Heart left ventricle (tissue), 16 donors: ENCODE measurements around the gene SLN. TPM values are rescaled to one million over a fixed set of nuclear protein-coding genes. Genes with fewer than 3 reads are reported as not detected.

Experiments used
- ATAC-seq, 4 donors: fragments of 200-7000 bp; cut with Tn5 transposase; one replicate each; pipeline ENCODE4 v1.9.1; 2020 to 2022; ENCODE audit warnings: moderate library complexity in 4 of 4, mild to moderate bottlenecking in 3 of 4, moderate number of reproducible peaks in 1 of 4
- DNase-seq, 5 donors: peaks; one replicate each; pipeline ENCODE4 v3.0.0-alpha.2; 2020
- H3K27ac ChIP-seq, 12 donors: fragments of 200-600 bp; sonication (generic) in 4 of 12; one replicate each; pipeline versions ENCODE4 v1.5.0 to v1.8.0; 2016 to 2022; ENCODE audit warnings: mild to moderate bottlenecking in 2 of 12
- H3K27me3 ChIP-seq, 9 donors: fragments of 200-600 bp; sonication (generic) in 2 of 9; one replicate each; pipeline versions ENCODE4 v1.5.1 to v1.8.0; 2016 to 2022; ENCODE audit warnings: mild to moderate bottlenecking in 3 of 9
- H3K36me3 ChIP-seq, 9 donors: fragments of 200-600 bp; sonication (generic) in 2 of 9; one replicate each; pipeline versions ENCODE4 v1.5.0 to v1.8.0; 2018 to 2022; ENCODE audit warnings: mild to moderate bottlenecking in 2 of 9
- H3K4me1 ChIP-seq, 12 donors: fragments of 200-600 bp; sonication (generic) in 4 of 12; one replicate each; pipeline versions ENCODE4 v1.5.0 to v1.8.0; 2016 to 2022; ENCODE audit warnings: mild to moderate bottlenecking in 3 of 12
- H3K4me3 ChIP-seq, 12 donors: fragments of 200-600 bp; sonication (generic) in 4 of 12; one replicate each; pipeline versions ENCODE4 v1.5.0 to v1.8.0; 2017 to 2022; ENCODE audit warnings: mild to moderate bottlenecking in 9 of 12, moderate library complexity in 4 of 12
- H3K9me3 ChIP-seq, 12 donors: fragments of 200-600 bp; sonication (generic) in 4 of 12; one replicate each; pipeline versions ENCODE4 v1.5.0 to v1.8.0; 2016 to 2022; ENCODE audit warnings: mild to moderate bottlenecking in 1 of 12
- CTCF ChIP-seq, 12 donors: fragments of 200-600 bp; sonication (generic) in 4 of 12; IDR thresholded peaks; one replicate each; pipeline versions ENCODE4 v1.5.0 to v1.8.0; 2018 to 2022; ENCODE audit warnings: antibody characterized with exemption in 12 of 12, mild to moderate bottlenecking in 5 of 12
- POLR2A ChIP-seq, 2 donors: fragments of 450-650 bp; IDR thresholded peaks; one replicate each; pipeline ENCODE4 v1.6.1; 2017; ENCODE audit warnings: antibody characterized with exemption in 2 of 2, mild to moderate bottlenecking in 2 of 2, moderate library complexity in 2 of 2
- WGBS, 4 donors: extraction: QIAGEN DNeasy Blood & Tissue Kit in 2 of 4; methylation state at CpG; one replicate each; pipeline versions ENCODE4 v1.1.5 to v1.1.7; 2013 to 2018; 5-methylcytosine and 5-hydroxymethylcytosine counted together
- intact Hi-C, 10 donors: fragments of 100-400 bp; cut with DNase I; formaldehyde crosslinking; loops; one replicate each; pipeline versions ENCODE4 v1.11.1 to v1.14.2; 2022
- polyA plus RNA-seq, 2 donors: library from polyadenylated mRNA; stranded (reverse); fragments of 200-250 nt; gene quantifications; one replicate each; pipeline ENCODE4 v1.2.3, GENCODE V29; 2013
- total RNA-seq, 9 donors: library from RNA; depleted of rRNA in 2 of 9; stranded (reverse); fragments of >200 nt in 2 of 9; fragmentation: NEBNext Ultra II Directional in 3 of 9; extraction: Animal tissue kit (Norgen Biotek cat#: 25700) in 3 of 9; gene quantifications; one replicate each; pipeline versions ENCODE4 v1.1.0 to v1.2.4, GENCODE V29; 2016 to 2023
- donor health status: ischemic (EF 13 %, LVEDD 7.1; RV severe dilation, severe dysfunction).
- donor health status: healthy with polysubstance abuse.
- donor health status: DM: no; HTN: yes; CAD: no.
- donor health status: DM: no; HTN: no; CAD: no.
- donor health status: ischemic (EF 25% LVEDD 6.9; RV normal size, moderate dysfunction).
- donor health status: ischemic (EF 25% LVEDD 5.7; RV mildly dilated, moderate dysfunction).
- donor health status: healthy.
- donor health status: DM: yes; HTN: yes; CAD: no.
- donor health status: ischemic (EF 35%, LVEDD 5.7; RV mildly dilated, moderate dysfunction).
- donor health status: nonischemic (EF 11% LVEDD 7.7; RV severe dilation, severe dysfunction).
- donor health status: DM: yes; HTN: yes; CAD: no.
- donor health status: PGD.
- donor health status: ischemic (EF 29% LVEDD 5.4; RV normal size, mild dysfunction).
- donor health status: nonischemic (EF 23%, LVEDD 6.1; RV moderate dilation, normal function).

The SLN gene
- total and polyA plus RNA-seq, 11 donors = 1.1 to 64.8 (median 2.6) TPM

DNA sequence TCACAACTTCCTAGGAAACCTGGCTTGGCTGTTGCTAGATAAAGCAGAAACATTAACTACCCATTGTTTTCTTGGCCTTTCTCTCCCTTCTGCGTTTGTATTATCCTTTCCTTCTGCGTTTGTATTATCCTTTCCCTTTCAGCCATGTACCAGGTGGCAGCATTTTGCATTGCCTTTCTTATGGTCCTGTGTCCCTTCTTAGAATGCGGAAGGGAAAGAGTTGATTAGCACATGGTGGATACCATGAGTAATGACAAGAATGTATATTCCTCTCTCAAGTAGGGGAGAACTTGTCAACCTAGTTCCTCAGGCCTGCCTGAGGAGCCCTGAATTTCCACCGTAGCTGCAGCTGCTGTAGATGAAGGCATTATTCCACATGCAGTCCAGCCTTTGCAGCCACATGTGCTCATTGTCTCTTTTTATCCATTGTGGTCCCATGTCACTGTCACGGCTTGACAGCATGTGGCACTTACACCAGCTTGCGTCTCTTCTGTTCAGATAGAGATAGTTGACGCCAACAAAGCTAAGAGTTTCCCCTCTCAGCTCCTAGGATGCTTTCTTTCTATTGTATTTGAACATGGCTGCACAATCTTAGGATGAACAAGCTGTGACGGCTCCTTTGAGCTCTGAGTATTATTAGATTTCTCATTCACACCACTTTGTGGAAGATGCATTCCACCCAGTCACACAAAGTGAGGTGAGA, 44.8 kb downstream of the SLN start:
- Histone ChIP-seq H3K27me3 (no peaks in the 10 kb centered on the region), H3K4me3 (no peak overlapping the region), H3K36me3 (no peaks in the 10 kb centered on the region), H3K4me1 (no peaks in the 10 kb centered on the region), H3K27ac (no peak overlapping the region), H3K9me3 (no peaks in the 10 kb centered on the region)
- intact Hi-C loops = no loop called here
- TF ChIP-seq CTCF (IDR thresholded peaks at IDR 0.05) (no peak), POLR2A (IDR thresholded peaks at IDR 0.05) (no peak)
- no peak for ATAC-seq
- DNase-seq = no peak
- 45 to 65% (median 53%) methylated on average over 8 of the region's 8 CpGs for WGBS, 4 donors

- ATAC-seq (no peak), DNase-seq (no peak)
- no peak overlapping the region for H3K27ac ChIP-seq
- no peaks in the 10 kb centered on the region for H3K27me3 ChIP-seq
- H3K9me3 ChIP-seq = no peaks in the 10 kb centered on the region
- 71 to 80% (median 77%) methylated on average over 10 of the region's 10 CpGs for WGBS, 4 donors
- H3K36me3 ChIP-seq = no peaks in the 10 kb centered on the region
- no peak overlapping the region for H3K4me3 ChIP-seq
- TF ChIP-seq POLR2A (IDR thresholded peaks at IDR 0.05) (no peak), CTCF (IDR thresholded peaks at IDR 0.05) (no peak)
- intact Hi-C loops = no loop called here
- H3K4me1 ChIP-seq = no peaks in the 10 kb centered on the region
Measured at GRCh38 chr11:107665018-107665417, 46.8 kb downstream of the SLN start.

DNA sequence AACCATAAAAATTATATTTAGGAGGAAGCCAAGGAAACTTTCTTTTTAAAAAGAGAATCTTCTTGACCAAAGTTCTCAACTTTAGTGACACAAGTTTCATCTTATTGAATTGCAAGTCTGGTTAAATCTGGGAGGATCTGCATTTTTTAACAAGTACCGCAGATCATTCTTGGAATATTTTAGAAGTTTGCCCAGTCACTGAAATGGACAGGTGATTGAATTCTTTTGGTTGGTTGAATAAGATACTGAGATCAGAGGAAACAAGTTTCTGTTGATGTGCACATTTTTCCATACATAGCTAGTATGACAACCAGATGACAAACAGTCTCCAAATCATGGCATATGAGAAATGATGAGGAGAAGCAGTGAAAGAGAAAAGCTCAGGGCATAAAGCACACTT, 50.2 kb downstream of the SLN start:
- TF ChIP-seq POLR2A (IDR thresholded peaks at IDR 0.05) (no peak), CTCF (IDR thresholded peaks at IDR 0.05) (no peak)

GRCh38 chr11:107660066-107660465, 51.8 kb downstream of the SLN start:
- intact Hi-C loops = no loop called here
- WGBS, 4 donors = 86 to 94% (median 89%) methylated on average over 3 of the region's 3 CpGs
- TF ChIP-seq CTCF (IDR thresholded peaks at IDR 0.05) = no peak
- TF ChIP-seq POLR2A (IDR thresholded peaks at IDR 0.05) = no peak

More for the DNA sequence above, 50.2 kb downstream of the SLN start:
- Histone ChIP-seq H3K36me3 (no peaks in the 10 kb centered on the region), H3K27ac (no peak overlapping the region), H3K4me1 (no peaks in the 10 kb centered on the region), H3K4me3 (no peak overlapping the region), H3K27me3 (no peaks in the 10 kb centered on the region), H3K9me3 (no peaks in the 10 kb centered on the region)
- ATAC-seq (no peak), DNase-seq (no peak)
- intact Hi-C loops = no loop called here
- 84 to 93% (median 92%) methylated on average over 1 of the region's 1 CpG for WGBS, 4 donors

More at GRCh38 chr11:107660066-107660465, 51.8 kb downstream of the SLN start:
- no peak for DNase-seq
- H3K27me3 ChIP-seq = no peaks in the 10 kb centered on the region
- no peak for ATAC-seq
- no peaks in the 10 kb centered on the region for H3K4me1 ChIP-seq
- H3K9me3 ChIP-seq = no peaks in the 10 kb centered on the region
- no peak overlapping the region for H3K27ac ChIP-seq
- H3K36me3 ChIP-seq = no peaks in the 10 kb centered on the region
- H3K4me3 ChIP-seq = no peak overlapping the region
